ENCODE measurements around the gene NBEAL1. TPM values are rescaled to one million over a fixed set of nuclear protein-coding genes. Genes with fewer than 3 reads are reported as not detected.

Gene NBEAL1
- polyA plus RNA-seq, 1 experiment, result 11.7 TPM

DNA sequence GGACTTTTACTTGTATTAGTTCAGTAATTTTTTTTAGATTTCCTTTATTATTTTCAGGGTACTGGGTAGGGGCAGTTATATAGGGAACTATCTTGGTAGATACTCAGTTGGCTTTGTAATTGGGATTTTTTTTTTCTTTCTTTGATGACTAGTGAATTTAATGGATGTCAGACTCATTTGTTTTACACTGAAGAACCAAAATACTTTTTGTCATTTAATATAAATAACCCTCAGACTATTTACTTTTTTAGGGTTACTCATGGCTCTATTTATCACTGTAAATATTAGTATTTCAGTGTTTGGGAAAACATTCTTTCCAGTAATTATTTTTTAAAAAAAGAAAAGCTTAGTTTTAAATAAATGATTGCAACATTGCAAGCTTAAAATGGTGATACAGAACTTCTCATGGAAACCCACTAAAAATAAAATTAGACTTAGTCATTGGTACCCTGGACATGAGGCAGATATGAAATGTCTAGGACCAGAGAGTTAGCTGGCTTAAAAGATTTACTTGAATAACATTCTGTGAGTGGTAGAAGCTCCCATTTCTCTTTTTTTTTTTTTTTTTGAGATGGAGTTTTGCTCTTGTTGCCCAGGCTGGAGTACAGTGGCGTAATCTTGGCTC, 149.7 kb downstream of the NBEAL1 start:
- Histone ChIP-seq H3K27ac (ENCODE audit: low read depth, low read length) (no peak overlapping the region), H3K27me3 (ENCODE audit: control insufficient read depth, insufficient read depth, low read length) (no peaks in the 10 kb centered on the region), H3K4me3 (ENCODE audit: low read depth, low read length) (no peak overlapping the region), H3K9me3 (ENCODE audit: control insufficient read depth, insufficient read depth, low read length) (no peaks in the 10 kb centered on the region)
- ChIA-PET CTCF (interaction anchor here (0.7 kb wide), 1 partner anchor 290 kb away, joined by 4 read pairs; no protein-coding TSS in a partner anchor), POLR2A (interaction anchor here (0.7 to 1.1 kb wide), 5 partner anchors 20 to 253 kb away, joined by 5 to 8 read pairs (median 6); partner anchors contain the start of genes CARF, CYP20A1 and WDR12)
- peak; percentile 54 for DNase-seq (ENCODE audit: low read depth, low spot score)
- TF ChIP-seq, protein P1, sequence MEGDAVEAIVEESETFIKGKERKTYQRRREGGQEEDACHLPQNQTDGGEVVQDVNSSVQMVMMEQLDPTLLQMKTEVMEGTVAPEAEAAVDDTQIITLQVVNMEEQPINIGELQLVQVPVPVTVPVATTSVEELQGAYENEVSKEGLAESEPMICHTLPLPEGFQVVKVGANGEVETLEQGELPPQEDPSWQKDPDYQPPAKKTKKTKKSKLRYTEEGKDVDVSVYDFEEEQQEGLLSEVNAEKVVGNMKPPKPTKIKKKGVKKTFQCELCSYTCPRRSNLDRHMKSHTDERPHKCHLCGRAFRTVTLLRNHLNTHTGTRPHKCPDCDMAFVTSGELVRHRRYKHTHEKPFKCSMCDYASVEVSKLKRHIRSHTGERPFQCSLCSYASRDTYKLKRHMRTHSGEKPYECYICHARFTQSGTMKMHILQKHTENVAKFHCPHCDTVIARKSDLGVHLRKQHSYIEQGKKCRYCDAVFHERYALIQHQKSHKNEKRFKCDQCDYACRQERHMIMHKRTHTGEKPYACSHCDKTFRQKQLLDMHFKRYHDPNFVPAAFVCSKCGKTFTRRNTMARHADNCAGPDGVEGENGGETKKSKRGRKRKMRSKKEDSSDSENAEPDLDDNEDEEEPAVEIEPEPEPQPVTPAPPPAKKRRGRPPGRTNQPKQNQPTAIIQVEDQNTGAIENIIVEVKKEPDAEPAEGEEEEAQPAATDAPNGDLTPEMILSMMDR (IDR thresholded peaks at IDR 0.05; ENCODE audit: low read depth, low read length), result no peak

GRCh38 chr2:203167751-203168150, 153.1 kb downstream of the NBEAL1 start:
- ChIA-PET CTCF (no interaction called here), POLR2A (no interaction called here)
- Histone ChIP-seq H3K27ac (ENCODE audit: low read depth, low read length) (no peak overlapping the region), H3K4me3 (ENCODE audit: low read depth, low read length) (no peak overlapping the region), H3K27me3 (ENCODE audit: control insufficient read depth, insufficient read depth, low read length) (no peaks in the 10 kb centered on the region), H3K9me3 (ENCODE audit: control insufficient read depth, insufficient read depth, low read length) (no peaks in the 10 kb centered on the region)
- DNase-seq (ENCODE audit: low read depth, low spot score), result no peak
- TF ChIP-seq, protein P1 (IDR thresholded peaks at IDR 0.05; ENCODE audit: low read depth, low read length), result no peak

- POLR2A ChIA-PET, result no interaction called here
- H3K4me3 ChIP-seq (ENCODE audit: low read depth, low read length), result no peak overlapping the region
- CTCF ChIA-PET, result no interaction called here
- H3K27me3 ChIP-seq (ENCODE audit: control insufficient read depth, insufficient read depth, low read length), result no peaks in the 10 kb centered on the region
- no peak overlapping the region for H3K27ac ChIP-seq (ENCODE audit: low read depth, low read length)
- H3K9me3 ChIP-seq (ENCODE audit: control insufficient read depth, insufficient read depth, low read length), result no peaks in the 10 kb centered on the region
- no peak for DNase-seq (ENCODE audit: low read depth, low spot score)
- TF ChIP-seq, protein P1 (IDR thresholded peaks at IDR 0.05; ENCODE audit: low read depth, low read length), result no peak
Observed at GRCh38 chr2:203170502-203170901, 155.8 kb downstream of the NBEAL1 start.

DNA sequence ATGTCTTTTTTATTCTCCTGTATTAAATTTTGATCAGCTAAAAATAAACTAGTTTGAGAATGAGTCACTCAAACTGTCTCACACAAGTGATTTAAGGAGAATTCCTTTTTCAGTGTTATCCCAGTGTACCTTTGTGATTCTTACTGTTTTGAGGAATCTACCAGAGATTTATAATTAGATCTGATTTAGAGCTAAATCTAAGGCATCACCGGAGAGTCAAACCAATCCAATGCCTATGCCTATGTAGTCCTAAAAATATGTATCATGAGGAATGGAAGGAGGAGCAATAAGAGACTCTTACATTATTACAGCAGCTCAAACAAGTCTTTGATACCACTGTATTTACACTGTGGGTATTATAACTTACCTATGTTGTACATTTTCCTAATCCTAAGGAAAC, 160.7 kb downstream of the NBEAL1 start:
- Histone ChIP-seq H3K4me3 (ENCODE audit: low read depth, low read length) (no peak overlapping the region), H3K27me3 (ENCODE audit: control insufficient read depth, insufficient read depth, low read length) (no peaks in the 10 kb centered on the region), H3K27ac (ENCODE audit: low read depth, low read length) (no peak overlapping the region), H3K9me3 (ENCODE audit: control insufficient read depth, insufficient read depth, low read length) (no peaks in the 10 kb centered on the region)
- TF ChIP-seq, protein P1 (IDR thresholded peaks at IDR 0.05; ENCODE audit: low read depth, low read length), result no peak
- ChIA-PET POLR2A (no interaction called here), CTCF (interaction anchor here (0.6 to 1.1 kb wide), 2 partner anchors 353 to 587 kb away, joined by 3 read pairs; no protein-coding TSS in a partner anchor)
- no peak for DNase-seq (ENCODE audit: low read depth, low spot score)

DNA sequence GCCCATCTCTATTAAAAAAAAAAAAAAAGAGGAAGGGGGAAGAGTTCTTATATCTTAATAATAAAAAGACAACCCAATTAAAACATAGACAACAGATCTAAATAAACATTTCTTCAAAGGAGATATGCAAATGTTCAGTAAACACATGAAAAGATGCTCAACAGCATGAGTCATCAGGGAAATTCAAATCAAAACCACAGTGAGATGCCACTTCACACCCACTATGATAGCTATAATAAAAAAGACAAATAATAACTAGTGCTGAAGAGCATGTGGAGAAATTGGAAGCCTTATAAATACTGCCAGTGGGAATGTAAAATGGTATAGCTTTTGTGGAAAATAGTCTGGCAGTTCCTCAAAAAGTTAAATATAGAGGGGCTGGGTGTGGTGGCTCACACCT, 162.7 kb downstream of the NBEAL1 start:
- no peak for DNase-seq (ENCODE audit: low read depth, low spot score)
- POLR2A ChIA-PET, result interaction anchor here (0.7 kb wide), 1 partner anchor 631 kb away, joined by 3 read pairs; no protein-coding TSS in a partner anchor
- CTCF ChIA-PET, result interaction anchor here (0.6 kb wide), 1 partner anchor 84 kb away, joined by 3 read pairs; no protein-coding TSS in a partner anchor
- TF ChIP-seq, protein P1 (IDR thresholded peaks at IDR 0.05; ENCODE audit: low read depth, low read length), result no peak
- H3K4me3 ChIP-seq (ENCODE audit: low read depth, low read length), result no peak overlapping the region
- no peaks in the 10 kb centered on the region for H3K9me3 ChIP-seq (ENCODE audit: control insufficient read depth, insufficient read depth, low read length)
- H3K27me3 ChIP-seq (ENCODE audit: control insufficient read depth, insufficient read depth, low read length), result no peaks in the 10 kb centered on the region
- H3K27ac ChIP-seq (ENCODE audit: low read depth, low read length), result no peak overlapping the region

All from AG04450 (cell line).